ENCODE results near the gene KIAA0513.

DNA sequence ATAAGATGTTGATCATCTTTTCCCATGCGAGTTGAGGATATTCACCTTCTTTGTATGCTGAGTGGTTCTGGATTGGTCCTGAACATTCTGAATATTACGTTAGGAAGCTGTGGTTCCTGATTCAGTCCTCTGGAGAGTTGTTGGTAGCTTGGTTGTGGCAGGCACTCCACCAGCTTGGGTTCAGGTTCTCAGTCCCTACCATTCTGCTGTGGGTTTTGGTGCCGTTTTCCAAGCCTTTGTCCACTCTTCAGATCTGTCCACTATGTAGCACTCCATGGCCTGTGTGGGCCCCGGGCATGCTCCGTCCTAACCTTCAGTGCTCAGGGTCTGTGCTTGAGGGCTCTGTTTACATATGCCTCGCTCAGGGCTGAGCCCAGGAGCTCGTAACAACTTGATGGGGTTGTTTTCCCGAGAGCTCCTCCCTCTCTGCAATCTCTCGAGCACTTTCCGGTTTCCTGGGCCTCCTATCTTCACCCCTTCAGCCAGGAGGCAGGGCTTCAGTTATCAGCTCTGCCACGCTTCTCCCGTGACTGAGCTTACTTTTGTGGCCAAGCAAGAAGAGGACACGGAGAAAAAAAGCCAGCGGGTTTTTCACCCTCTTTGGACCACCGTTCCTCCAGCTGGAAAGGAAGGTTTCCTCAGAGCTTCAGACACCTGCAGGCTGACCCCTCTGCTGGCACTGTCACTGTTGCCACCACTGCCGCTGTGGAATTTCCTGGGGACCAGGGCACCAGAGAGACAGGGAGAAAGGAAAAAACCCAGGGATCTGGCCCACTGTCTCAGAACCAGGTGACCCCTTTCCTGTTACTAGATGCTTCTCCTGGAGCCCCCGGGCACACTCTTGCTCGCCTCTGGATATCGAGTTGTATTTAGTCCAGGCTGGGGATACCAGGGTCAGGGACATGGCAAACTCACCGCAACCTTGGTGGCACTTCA is 19.6 kb downstream of the KIAA0513 start:
- TF ChIP-seq SIN3A (IDR thresholded peaks at IDR 0.05; ENCODE audit: low read depth, low read length) (no peak), YY1 (IDR thresholded peaks at IDR 0.05; ENCODE audit: low read depth, low read length) (no peak), POLR2AphosphoS2 (IDR thresholded peaks at IDR 0.05; ENCODE audit: low read depth, low read length) (no peak)
- TF ChIP-seq, protein P1, sequence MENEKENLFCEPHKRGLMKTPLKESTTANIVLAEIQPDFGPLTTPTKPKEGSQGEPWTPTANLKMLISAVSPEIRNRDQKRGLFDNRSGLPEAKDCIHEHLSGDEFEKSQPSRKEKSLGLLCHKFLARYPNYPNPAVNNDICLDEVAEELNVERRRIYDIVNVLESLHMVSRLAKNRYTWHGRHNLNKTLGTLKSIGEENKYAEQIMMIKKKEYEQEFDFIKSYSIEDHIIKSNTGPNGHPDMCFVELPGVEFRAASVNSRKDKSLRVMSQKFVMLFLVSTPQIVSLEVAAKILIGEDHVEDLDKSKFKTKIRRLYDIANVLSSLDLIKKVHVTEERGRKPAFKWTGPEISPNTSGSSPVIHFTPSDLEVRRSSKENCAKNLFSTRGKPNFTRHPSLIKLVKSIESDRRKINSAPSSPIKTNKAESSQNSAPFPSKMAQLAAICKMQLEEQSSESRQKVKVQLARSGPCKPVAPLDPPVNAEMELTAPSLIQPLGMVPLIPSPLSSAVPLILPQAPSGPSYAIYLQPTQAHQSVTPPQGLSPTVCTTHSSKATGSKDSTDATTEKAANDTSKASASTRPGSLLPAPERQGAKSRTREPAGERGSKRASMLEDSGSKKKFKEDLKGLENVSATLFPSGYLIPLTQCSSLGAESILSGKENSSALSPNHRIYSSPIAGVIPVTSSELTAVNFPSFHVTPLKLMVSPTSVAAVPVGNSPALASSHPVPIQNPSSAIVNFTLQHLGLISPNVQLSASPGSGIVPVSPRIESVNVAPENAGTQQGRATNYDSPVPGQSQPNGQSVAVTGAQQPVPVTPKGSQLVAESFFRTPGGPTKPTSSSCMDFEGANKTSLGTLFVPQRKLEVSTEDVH (IDR thresholded peaks at IDR 0.05; ENCODE audit: low read depth, partially characterized antibody), result no peak
- TF ChIP-seq, protein P2, sequence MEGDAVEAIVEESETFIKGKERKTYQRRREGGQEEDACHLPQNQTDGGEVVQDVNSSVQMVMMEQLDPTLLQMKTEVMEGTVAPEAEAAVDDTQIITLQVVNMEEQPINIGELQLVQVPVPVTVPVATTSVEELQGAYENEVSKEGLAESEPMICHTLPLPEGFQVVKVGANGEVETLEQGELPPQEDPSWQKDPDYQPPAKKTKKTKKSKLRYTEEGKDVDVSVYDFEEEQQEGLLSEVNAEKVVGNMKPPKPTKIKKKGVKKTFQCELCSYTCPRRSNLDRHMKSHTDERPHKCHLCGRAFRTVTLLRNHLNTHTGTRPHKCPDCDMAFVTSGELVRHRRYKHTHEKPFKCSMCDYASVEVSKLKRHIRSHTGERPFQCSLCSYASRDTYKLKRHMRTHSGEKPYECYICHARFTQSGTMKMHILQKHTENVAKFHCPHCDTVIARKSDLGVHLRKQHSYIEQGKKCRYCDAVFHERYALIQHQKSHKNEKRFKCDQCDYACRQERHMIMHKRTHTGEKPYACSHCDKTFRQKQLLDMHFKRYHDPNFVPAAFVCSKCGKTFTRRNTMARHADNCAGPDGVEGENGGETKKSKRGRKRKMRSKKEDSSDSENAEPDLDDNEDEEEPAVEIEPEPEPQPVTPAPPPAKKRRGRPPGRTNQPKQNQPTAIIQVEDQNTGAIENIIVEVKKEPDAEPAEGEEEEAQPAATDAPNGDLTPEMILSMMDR (IDR thresholded peaks at IDR 0.05 in 2 of 3, conservative IDR thresholded peaks at IDR 0.05 in 1 of 3; ENCODE audit: control insufficient read depth in 2 of 3, extremely low read depth in 1 of 3, insufficient read depth in 1 of 3, low read depth in 3 of 3, low read length in 3 of 3), result no peak

Measured in GM12878 (cell line).